Natural killer cell (primary cell): ENCODE data around the gene ATP11A. TPM values are rescaled to one million over a fixed set of nuclear protein-coding genes. Genes with fewer than 3 reads are reported as not detected.

Source experiments
- ATAC-seq, 3 donors: fragments of 150-1000 bp in 2 of 3; fragments of 200-7000 bp in 1 of 3; cut with Tn5 transposase; 1 replicate in 1 of 3; 2 replicates in 2 of 3; pipeline ENCODE4 v1.10.0; 2021; ENCODE audit warnings: mild to moderate bottlenecking in 2 of 3, moderate library complexity in 2 of 3
- DNase-seq, 2 donors: peaks; one replicate each; pipeline versions ENCODE4 v3.0.0 to v3.0.0-alpha.2; 2013 to 2021; ENCODE audit warnings: mixed read lengths in 1 of 2
- H3K27ac ChIP-seq: one replicate; pipeline ENCODE4 v1.5.1; 2013; ENCODE audit warnings: mild to moderate bottlenecking, low read length
- H3K27me3 ChIP-seq: one replicate; pipeline ENCODE4 v1.6.1; 2013; ENCODE audit warnings: low read length; ENCODE audit not compliant: control insufficient read depth, insufficient read depth
- H3K36me3 ChIP-seq: one replicate; pipeline ENCODE4 v1.6.1; 2013; ENCODE audit warnings: low read length; ENCODE audit not compliant: control insufficient read depth, insufficient read depth
- H3K4me1 ChIP-seq: one replicate; pipeline ENCODE4 v1.6.1; 2013; ENCODE audit warnings: low read length; ENCODE audit not compliant: control insufficient read depth, insufficient read depth
- H3K4me3 ChIP-seq: one replicate; pipeline ENCODE4 v1.5.1; 2013; ENCODE audit warnings: low read length
- H3K9me3 ChIP-seq: one replicate; pipeline ENCODE4 v1.6.1; 2013; ENCODE audit warnings: low read length; ENCODE audit not compliant: control insufficient read depth, insufficient read depth
- H3K27ac Mint-ChIP-seq, 2 donors: one replicate each; pipeline ENCODE4 v1.8.0; 2022; ENCODE audit warnings: mild to moderate bottlenecking in 2 of 2, mixed read lengths in 2 of 2, moderate library complexity in 1 of 2
- H3K27me3 Mint-ChIP-seq, 2 donors: one replicate each; pipeline ENCODE4 v1.8.0; 2022; ENCODE audit warnings: low read depth in 2 of 2, mixed read lengths in 2 of 2
- H3K36me3 Mint-ChIP-seq: one replicate; pipeline ENCODE4 v1.8.0; 2022; ENCODE audit warnings: mixed read lengths
- H3K4me1 Mint-ChIP-seq, 2 donors: one replicate each; pipeline ENCODE4 v1.8.0; 2022; ENCODE audit warnings: mixed read lengths in 2 of 2
- H3K4me3 Mint-ChIP-seq: one replicate; pipeline ENCODE4 v1.8.0; 2022; ENCODE audit warnings: mild to moderate bottlenecking, moderate library complexity, mixed read lengths
- H3K9me3 Mint-ChIP-seq, 2 donors: one replicate each; pipeline ENCODE4 v1.8.0; 2022; ENCODE audit warnings: mixed read lengths in 2 of 2
- CTCF ChIP-seq: fragments of 200-600 bp; IDR thresholded peaks from one replicate; pipeline ENCODE4 v1.8.0; 2022; ENCODE audit warnings: antibody characterized with exemption
- WGBS: methylation state at CpG from one replicate; pipeline ENCODE4 v1.1.7; 2013; ENCODE audit warnings: missing lambda C conversion rate; ENCODE audit not compliant: insufficient coverage; 5-methylcytosine and 5-hydroxymethylcytosine counted together
- intact Hi-C: fragments of 100-400 bp; cut with micrococcal nuclease; formaldehyde crosslinking; loops from one replicate; pipeline ENCODE4 v1.14.2; 2022
- total RNA-seq, 4 donors: library from RNA; stranded (reverse); fragments of 120-200 nt in 1 of 4; gene quantifications; one replicate each; pipeline versions ENCODE4 v1.2.3 to v1.2.4, GENCODE V29; 2013 to 2022

Gene ATP11A
- total RNA-seq, 3 donors from 2014 or later (not counting 1 experiment from before 2014, with no cell fraction given), result 47.1 to 68.6 (median 50.7) TPM

- no peaks in the 10 kb centered on the region for H3K9me3 ChIP-seq
- H3K27ac ChIP-seq, result no peak overlapping the region
- H3K27me3 ChIP-seq, result no peaks in the 10 kb centered on the region
- H3K27ac Mint-ChIP-seq, result no peak overlapping the region
- no peak for DNase-seq
- ATAC-seq, result peak in 1 of 3 donors; percentile 10
- no peaks in the 10 kb centered on the region for H3K27me3 Mint-ChIP-seq
- H3K4me3 Mint-ChIP-seq, result no peak overlapping the region
- H3K4me3 ChIP-seq, result no peak overlapping the region
- TF ChIP-seq CTCF, result no peak
- H3K4me1 Mint-ChIP-seq, result peaks cover 11 to 14% of the 10 kb centered on the region in 2 donors
- no peaks in the 10 kb centered on the region for H3K36me3 ChIP-seq
- no peaks in the 10 kb centered on the region for H3K9me3 Mint-ChIP-seq
- intact Hi-C loops, result no loop called here
- no peaks in the 10 kb centered on the region for H3K4me1 ChIP-seq
- 96% methylated on average over 34 of the region's 36 CpGs for WGBS
- H3K36me3 Mint-ChIP-seq, result no peaks in the 10 kb centered on the region
Measured at GRCh38 chr13:112774829-112775565, 85.2 kb downstream of the ATP11A start.

- no peak overlapping the region for H3K4me3 Mint-ChIP-seq
- H3K4me3 ChIP-seq, result no peak overlapping the region
Measured at GRCh38 chr13:112775791-112776279, 86.0 kb downstream of the ATP11A start.

GRCh38 chr13:112776354-112776753 lies 86.5 kb downstream of the ATP11A start:
- Histone ChIP-seq H3K36me3 (no peaks in the 10 kb centered on the region), H3K4me1 (no peaks in the 10 kb centered on the region), H3K4me3 (no peak overlapping the region), H3K27me3 (no peaks in the 10 kb centered on the region), H3K27ac (no peak overlapping the region), H3K9me3 (no peaks in the 10 kb centered on the region)
- ATAC-seq (no peak), DNase-seq (no peak)
- Mint-ChIP-seq H3K4me1 (peaks cover 15 to 16% of the 10 kb centered on the region in 2 donors), H3K4me3 (no peak overlapping the region), H3K9me3 (no peaks in the 10 kb centered on the region), H3K36me3 (no peaks in the 10 kb centered on the region), H3K27ac (no peak overlapping the region), H3K27me3 (no peaks in the 10 kb centered on the region)
- no peak for TF ChIP-seq CTCF
- 91% methylated on average over 8 of the region's 9 CpGs for WGBS
- intact Hi-C loops, result no loop called here

More at GRCh38 chr13:112775791-112776279, 86.0 kb downstream of the ATP11A start:
- Histone ChIP-seq H3K36me3 (no peaks in the 10 kb centered on the region), H3K27me3 (no peaks in the 10 kb centered on the region), H3K27ac (no peak overlapping the region), H3K9me3 (no peaks in the 10 kb centered on the region), H3K4me1 (no peaks in the 10 kb centered on the region)
- no peak for DNase-seq
- Mint-ChIP-seq H3K4me1 (peaks cover 15% of the 10 kb centered on the region in 2 donors), H3K27me3 (no peaks in the 10 kb centered on the region), H3K36me3 (no peaks in the 10 kb centered on the region), H3K9me3 (no peaks in the 10 kb centered on the region), H3K27ac (no peak overlapping the region)
- WGBS, result 94% methylated on average over 24 of the region's 25 CpGs
- intact Hi-C loops, result no loop called here
- no peak for ATAC-seq
- TF ChIP-seq CTCF, result no peak

GRCh38 chr13:112776971-112777370 lies 87.1 kb downstream of the ATP11A start:
- H3K4me3 Mint-ChIP-seq, result no peak overlapping the region
- no peak for ATAC-seq
- H3K4me3 ChIP-seq, result no peak overlapping the region

More at GRCh38 chr13:112776971-112777370, 87.1 kb downstream of the ATP11A start:
- WGBS, result 98% methylated on average over 11 of the region's 11 CpGs
- H3K9me3 ChIP-seq, result no peaks in the 10 kb centered on the region
- no peak for TF ChIP-seq CTCF
- no peaks in the 10 kb centered on the region for H3K4me1 ChIP-seq
- DNase-seq, result no peak
- Mint-ChIP-seq H3K9me3 (no peaks in the 10 kb centered on the region), H3K27ac (no peak overlapping the region), H3K36me3 (no peaks in the 10 kb centered on the region), H3K4me1 (peaks cover 15 to 19% of the 10 kb centered on the region in 2 donors), H3K27me3 (no peaks in the 10 kb centered on the region)
- H3K36me3 ChIP-seq, result no peaks in the 10 kb centered on the region
- no peak overlapping the region for H3K27ac ChIP-seq
- H3K27me3 ChIP-seq, result no peaks in the 10 kb centered on the region
- intact Hi-C loops, result no loop called here
